Upper lobe of left lung (tissue), 6 donors: ENCODE measurements around the gene STON2. TPM values are rescaled to one million over a fixed set of nuclear protein-coding genes. Genes with fewer than 3 reads are reported as not detected.

ENCODE experiments used
- ATAC-seq, 2 donors: fragments of 200-7000 bp; cut with Tn5 transposase; one replicate each; pipeline ENCODE4 v1.9.1; 2022; ENCODE audit warnings: mild to moderate bottlenecking in 2 of 2, moderate library complexity in 2 of 2; ENCODE audit not compliant: low FRiP score in 2 of 2
- DNase-seq, 2 donors: peaks; one replicate each; pipeline ENCODE4 v3.0.0-alpha.2; 2019 to 2020
- H3K27ac ChIP-seq, 4 donors: fragments of 200-600 bp; sonication (generic); one replicate each; pipeline ENCODE4 v1.5.1; 2016 to 2019
- H3K27me3 ChIP-seq, 4 donors: fragments of 200-600 bp; sonication (generic); one replicate each; pipeline ENCODE4 v1.5.1; 2017 to 2019
- H3K36me3 ChIP-seq, 4 donors: fragments of 200-600 bp; sonication (generic); one replicate each; pipeline ENCODE4 v1.5.1; 2016 to 2019
- H3K4me1 ChIP-seq, 4 donors: fragments of 200-600 bp; sonication (generic); one replicate each; pipeline ENCODE4 v1.5.1; 2018 to 2019
- H3K4me3 ChIP-seq, 4 donors: fragments of 200-600 bp; sonication (generic); one replicate each; pipeline ENCODE4 v1.5.1; 2017 to 2019; ENCODE audit warnings: mild to moderate bottlenecking in 2 of 4, moderate library complexity in 1 of 4
- H3K9me3 ChIP-seq, 4 donors: fragments of 200-600 bp; sonication (generic); one replicate each; pipeline ENCODE4 v1.5.1; 2018 to 2019
- CTCF ChIP-seq, 6 experiments: fragments of 450-650 bp in 4 of 6; fragments of 200-600 bp in 2 of 6; sonication (generic) in 2 of 6; IDR thresholded peaks; one replicate each; pipeline ENCODE4 v1.5.1; 2016 to 2019; ENCODE audit warnings: antibody characterized with exemption in 6 of 6
- EP300 ChIP-seq, 4 donors: sonication (generic); formaldehyde crosslinking; IDR thresholded peaks; one replicate each; pipeline ENCODE4 v1.5.1; 2017; ENCODE audit warnings: antibody characterized with exemption in 4 of 4, control low read depth in 2 of 4
- POLR2A ChIP-seq, 4 donors: fragments of 450-650 bp; IDR thresholded peaks; one replicate each; pipeline ENCODE4 v1.5.1; 2016 to 2017; ENCODE audit warnings: antibody characterized with exemption in 4 of 4, mild to moderate bottlenecking in 2 of 4
- POLR2AphosphoS5 ChIP-seq, 2 donors: sonication (generic); formaldehyde crosslinking; IDR thresholded peaks; one replicate each; pipeline ENCODE4 v1.5.1; 2017; ENCODE audit warnings: antibody characterized with exemption in 2 of 2
- WGBS, 2 donors: methylation state at CpG; one replicate each; pipeline ENCODE4 v1.1.5; 2017 to 2018; 5-methylcytosine and 5-hydroxymethylcytosine counted together
- total RNA-seq, 6 donors: library from RNA; depleted of rRNA in 4 of 6; stranded (reverse); fragments of >200 nt in 4 of 6; gene quantifications; one replicate each; pipeline versions ENCODE4 v1.1.0 to v1.2.1, GENCODE V29; 2016 to 2021
- donor health status: DM: no; HTN: no; CAD: no; lungs with moderate emphysema.
- donor health status: DM: no; HTN: yes; CAD: no; lungs with severe emphysema.

STON2 gene
- total RNA-seq, 6 donors from 2014 or later: 22.3 to 34.8 (median 26.7) TPM

DNA sequence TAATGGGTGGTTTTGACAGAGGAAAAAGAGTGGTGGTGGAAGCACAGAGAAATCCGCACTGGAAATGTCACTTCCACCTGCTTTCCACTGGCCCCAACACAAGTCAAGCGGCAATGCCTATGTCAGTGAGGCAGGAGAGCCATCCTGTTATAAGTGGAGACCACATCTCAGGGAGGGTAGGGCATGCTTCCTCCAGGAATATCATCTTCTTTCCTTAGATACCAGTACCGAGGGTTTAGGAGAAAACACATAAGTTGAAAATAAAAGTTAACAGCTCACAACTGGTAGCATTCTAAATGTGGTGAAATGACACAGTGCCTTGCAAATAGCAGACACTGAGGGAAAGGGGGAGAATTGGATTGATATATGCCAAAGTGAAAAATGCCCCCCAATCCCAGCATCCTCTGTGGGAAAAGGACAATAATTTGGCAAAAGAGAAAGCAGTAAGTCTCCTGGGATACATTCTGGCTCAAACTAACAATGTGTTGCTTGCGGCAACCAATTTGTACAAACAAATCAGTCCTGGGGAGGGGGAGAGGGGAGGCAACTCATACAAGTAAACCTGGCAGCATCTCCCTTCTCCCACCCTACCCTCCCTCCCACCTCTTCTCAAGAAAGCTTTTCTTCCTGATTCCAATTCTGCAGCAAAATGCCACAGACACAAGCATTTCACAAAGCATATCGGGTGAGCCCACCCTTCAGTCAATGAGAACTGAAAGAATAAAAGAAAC lies 57.1 kb downstream of the STON2 start:
- no peak for TF ChIP-seq EP300 (IDR thresholded peaks at IDR 0.05)
- DNase-seq: no peak
- no peaks in the 10 kb centered on the region for H3K4me1 ChIP-seq

GRCh38 chr14:81341781-81342180 lies 58.3 kb downstream of the STON2 start:
- Histone ChIP-seq H3K36me3 (no peaks in the 10 kb centered on the region), H3K27ac (no peak overlapping the region), H3K4me1 (no peaks in the 10 kb centered on the region), H3K27me3 (no peaks in the 10 kb centered on the region), H3K4me3 (no peak overlapping the region), H3K9me3 (no peaks in the 10 kb centered on the region)
- WGBS, 2 donors: 88 to 97% methylated on average over 3 of the region's 3 CpGs
- DNase-seq (no peak), ATAC-seq (no peak)
- TF ChIP-seq EP300 (IDR thresholded peaks at IDR 0.05): no peak
- no peak for TF ChIP-seq POLR2AphosphoS5 (IDR thresholded peaks at IDR 0.05)
- TF ChIP-seq POLR2A (IDR thresholded peaks at IDR 0.05): no peak
- no peak for TF ChIP-seq CTCF (IDR thresholded peaks at IDR 0.05)

More for the DNA sequence above, 57.1 kb downstream of the STON2 start:
- WGBS, 2 donors: 78 to 85% methylated on average over 5 of the region's 5 CpGs
- Histone ChIP-seq H3K27me3 (no peaks in the 10 kb centered on the region), H3K4me3 (no peak overlapping the region), H3K36me3 (no peaks in the 10 kb centered on the region), H3K9me3 (no peaks in the 10 kb centered on the region), H3K27ac (no peak overlapping the region)
- ATAC-seq: no peak

DNA sequence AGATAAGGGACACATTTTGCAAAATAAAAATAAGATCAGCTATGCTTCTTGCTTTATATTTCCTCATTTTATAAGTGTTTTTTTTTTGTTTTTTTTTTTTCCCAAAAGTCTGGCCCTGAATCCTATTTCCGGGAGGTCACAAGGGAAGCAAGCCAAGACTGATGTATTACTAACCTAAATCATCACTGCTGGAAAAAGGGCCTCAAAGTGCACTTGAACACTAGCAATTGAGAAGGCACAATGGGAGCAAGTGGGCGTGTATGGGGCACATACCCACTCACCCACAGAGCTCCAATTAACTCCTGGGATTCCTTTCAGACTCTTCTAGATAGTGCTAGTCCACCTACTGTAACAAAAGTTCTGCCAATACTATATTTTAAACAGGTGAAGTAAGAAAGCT lies 58.8 kb downstream of the STON2 start:
- Histone ChIP-seq H3K9me3 (no peaks in the 10 kb centered on the region), H3K4me1 (no peaks in the 10 kb centered on the region), H3K27ac (no peak overlapping the region), H3K27me3 (no peaks in the 10 kb centered on the region), H3K36me3 (no peaks in the 10 kb centered on the region), H3K4me3 (no peak overlapping the region)
- TF ChIP-seq POLR2A (IDR thresholded peaks at IDR 0.05) (no peak), EP300 (IDR thresholded peaks at IDR 0.05) (no peak), CTCF (IDR thresholded peaks at IDR 0.05) (no peak), POLR2AphosphoS5 (IDR thresholded peaks at IDR 0.05) (no peak)
- 39 to 55% methylated on average over 2 of the region's 2 CpGs for WGBS, 2 donors
- peak in 1 of 2 donors; percentile 40 for ATAC-seq
- no peak for DNase-seq

GRCh38 chr14:81340201-81340600 lies 59.9 kb downstream of the STON2 start:
- H3K36me3 ChIP-seq: no peaks in the 10 kb centered on the region
- TF ChIP-seq POLR2A (IDR thresholded peaks at IDR 0.05) (no peak), CTCF (IDR thresholded peaks at IDR 0.05) (no peak), EP300 (IDR thresholded peaks at IDR 0.05) (no peak), POLR2AphosphoS5 (IDR thresholded peaks at IDR 0.05) (no peak)
- DNase-seq (no peak), ATAC-seq (no peak)
- no peaks in the 10 kb centered on the region for H3K27me3 ChIP-seq
- no peak overlapping the region for H3K27ac ChIP-seq
- H3K4me3 ChIP-seq: no peak overlapping the region
- WGBS, 2 donors: 83 to 90% methylated on average over 5 of the region's 5 CpGs
- no peaks in the 10 kb centered on the region for H3K9me3 ChIP-seq
- H3K4me1 ChIP-seq: no peaks in the 10 kb centered on the region

GRCh38 chr14:81337073-81337472 lies 63.1 kb downstream of the STON2 start:
- H3K27me3 ChIP-seq: no peaks in the 10 kb centered on the region
- no peak for ATAC-seq
- TF ChIP-seq EP300 (IDR thresholded peaks at IDR 0.05): no peak
- no peak for TF ChIP-seq CTCF (IDR thresholded peaks at IDR 0.05)
- no peak for TF ChIP-seq POLR2AphosphoS5 (IDR thresholded peaks at IDR 0.05)
- TF ChIP-seq POLR2A (IDR thresholded peaks at IDR 0.05): no peak
- no peaks in the 10 kb centered on the region for H3K9me3 ChIP-seq
- no peak overlapping the region for H3K4me3 ChIP-seq
- DNase-seq: no peak
- H3K27ac ChIP-seq: no peak overlapping the region
- WGBS, 2 donors: 96 to 97% methylated on average over 4 of the region's 4 CpGs
- H3K36me3 ChIP-seq: no peaks in the 10 kb centered on the region
- no peaks in the 10 kb centered on the region for H3K4me1 ChIP-seq
